Suprapubic skin (tissue), 4 donors: Measurements from ENCODE around the gene RNF34. TPM values are rescaled to one million over a fixed set of nuclear protein-coding genes. Genes with fewer than 3 reads are reported as not detected.

Source experiments
- DNase-seq, 2 donors: peaks; one replicate each; pipeline ENCODE4 v3.0.0-alpha.2; 2019; ENCODE audit warnings: low spot score in 2 of 2
- H3K27ac ChIP-seq: fragments of 200-600 bp; sonication (generic); one replicate; pipeline ENCODE4 v1.5.1; 2019
- H3K27me3 ChIP-seq: fragments of 200-600 bp; sonication (generic); one replicate; pipeline ENCODE4 v1.5.1; 2019
- H3K36me3 ChIP-seq: fragments of 200-600 bp; sonication (generic); one replicate; pipeline ENCODE4 v1.5.1; 2019
- H3K4me1 ChIP-seq: fragments of 200-600 bp; sonication (generic); one replicate; pipeline ENCODE4 v1.5.1; 2019
- H3K4me3 ChIP-seq: fragments of 200-600 bp; sonication (generic); one replicate; pipeline ENCODE4 v1.5.1; 2019; ENCODE audit warnings: mild to moderate bottlenecking
- H3K9me3 ChIP-seq: fragments of 200-600 bp; sonication (generic); one replicate; pipeline ENCODE4 v1.5.1; 2019
- EP300 ChIP-seq: sonication (generic); formaldehyde crosslinking; IDR thresholded peaks from one replicate; pipeline ENCODE4 v1.6.1; 2017; ENCODE audit warnings: antibody characterized with exemption
- POLR2A ChIP-seq, 2 donors: fragments of 450-650 bp; IDR thresholded peaks; one replicate each; pipeline ENCODE4 v1.6.1; 2017; ENCODE audit warnings: antibody characterized with exemption in 2 of 2, mild to moderate bottlenecking in 2 of 2, moderate library complexity in 2 of 2
- POLR2AphosphoS5 ChIP-seq, 3 donors: sonication (generic); formaldehyde crosslinking; IDR thresholded peaks; one replicate each; pipeline ENCODE4 v1.6.1; 2017; ENCODE audit warnings: antibody characterized with exemption in 3 of 3
- WGBS: methylation state at CpG from one replicate; pipeline ENCODE4 v1.1.5; 2018; 5-methylcytosine and 5-hydroxymethylcytosine counted together
- total RNA-seq, 4 donors: library from RNA; depleted of rRNA; stranded (reverse); fragments of >200 nt; gene quantifications; one replicate each; pipeline ENCODE4 v1.1.0, GENCODE V29; 2016
- TF ChIP-seq, protein P1 (sequence below), 2 donors: fragments of 200-600 bp in 1 of 2; fragments of 450-650 bp in 1 of 2; sonication (generic) in 1 of 2; IDR thresholded peaks; one replicate each; pipeline ENCODE4 v1.5.1; 2016 to 2019; ENCODE audit warnings: antibody characterized with exemption in 2 of 2, mild to moderate bottlenecking in 1 of 2, moderate library complexity in 1 of 2

RNF34 gene
- total RNA-seq, 4 donors from 2014 or later = 14.6 to 40.3 (median 30.4) TPM

DNA sequence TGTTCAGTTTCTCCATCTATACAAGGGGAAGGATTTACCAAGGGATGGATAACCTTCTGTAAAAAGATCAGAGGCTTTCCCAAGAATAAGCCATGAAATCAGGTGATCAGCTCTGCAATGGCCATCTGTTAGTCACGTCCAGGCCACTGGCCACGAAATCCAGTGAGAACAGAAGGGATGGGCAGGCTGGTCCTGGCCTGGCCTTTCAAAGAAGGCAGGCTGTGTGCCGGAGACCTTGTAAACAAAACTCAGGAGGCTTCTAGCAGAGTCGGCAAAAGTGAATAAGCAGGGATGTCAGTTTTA is 68.5 kb downstream of the RNF34 start:
- Histone ChIP-seq H3K4me3 (no peak overlapping the region), H3K9me3 (no peaks in the 10 kb centered on the region), H3K27me3 (no peaks in the 10 kb centered on the region), H3K27ac (no peak overlapping the region), H3K4me1 (peaks cover 21% of the 10 kb centered on the region), H3K36me3 (no peaks in the 10 kb centered on the region)
- no peak for DNase-seq
- 63% methylated on average over 4 of the region's 4 CpGs for WGBS
- TF ChIP-seq POLR2A (IDR thresholded peaks at IDR 0.05) = no peak

DNA sequence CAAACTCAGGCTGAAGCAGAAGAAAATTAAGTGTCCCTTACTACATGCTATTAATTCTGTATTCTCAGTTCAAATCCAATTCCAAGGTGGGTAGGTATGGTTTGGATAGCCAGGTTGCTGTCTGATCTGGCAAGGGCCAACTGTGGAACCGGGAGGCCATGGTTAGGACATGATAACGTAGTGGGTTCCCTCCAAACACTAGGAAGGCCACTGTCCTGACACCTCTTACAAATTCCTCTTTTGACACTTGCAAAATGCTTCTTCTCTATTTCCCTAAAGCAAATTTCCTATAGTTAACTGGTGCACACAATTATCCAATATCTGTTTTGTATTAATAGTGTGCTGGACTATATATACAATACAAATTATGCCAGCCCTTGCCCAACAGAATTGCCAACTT is 70.8 kb downstream of the RNF34 start:
- DNase-seq = no peak
- Histone ChIP-seq H3K27ac (no peak overlapping the region), H3K27me3 (no peaks in the 10 kb centered on the region), H3K9me3 (no peaks in the 10 kb centered on the region), H3K4me1 (peaks cover 14% of the 10 kb centered on the region), H3K36me3 (no peaks in the 10 kb centered on the region), H3K4me3 (no peak overlapping the region)
- TF ChIP-seq POLR2A (IDR thresholded peaks at IDR 0.05) = no peak
- TF ChIP-seq EP300 = no peak
- TF ChIP-seq POLR2AphosphoS5 (IDR thresholded peaks at IDR 0.05) = no peak
- TF ChIP-seq, protein P1, sequence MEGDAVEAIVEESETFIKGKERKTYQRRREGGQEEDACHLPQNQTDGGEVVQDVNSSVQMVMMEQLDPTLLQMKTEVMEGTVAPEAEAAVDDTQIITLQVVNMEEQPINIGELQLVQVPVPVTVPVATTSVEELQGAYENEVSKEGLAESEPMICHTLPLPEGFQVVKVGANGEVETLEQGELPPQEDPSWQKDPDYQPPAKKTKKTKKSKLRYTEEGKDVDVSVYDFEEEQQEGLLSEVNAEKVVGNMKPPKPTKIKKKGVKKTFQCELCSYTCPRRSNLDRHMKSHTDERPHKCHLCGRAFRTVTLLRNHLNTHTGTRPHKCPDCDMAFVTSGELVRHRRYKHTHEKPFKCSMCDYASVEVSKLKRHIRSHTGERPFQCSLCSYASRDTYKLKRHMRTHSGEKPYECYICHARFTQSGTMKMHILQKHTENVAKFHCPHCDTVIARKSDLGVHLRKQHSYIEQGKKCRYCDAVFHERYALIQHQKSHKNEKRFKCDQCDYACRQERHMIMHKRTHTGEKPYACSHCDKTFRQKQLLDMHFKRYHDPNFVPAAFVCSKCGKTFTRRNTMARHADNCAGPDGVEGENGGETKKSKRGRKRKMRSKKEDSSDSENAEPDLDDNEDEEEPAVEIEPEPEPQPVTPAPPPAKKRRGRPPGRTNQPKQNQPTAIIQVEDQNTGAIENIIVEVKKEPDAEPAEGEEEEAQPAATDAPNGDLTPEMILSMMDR (IDR thresholded peaks at IDR 0.05) = no peak
- WGBS = 77% methylated on average over 2 of the region's 2 CpGs

DNA sequence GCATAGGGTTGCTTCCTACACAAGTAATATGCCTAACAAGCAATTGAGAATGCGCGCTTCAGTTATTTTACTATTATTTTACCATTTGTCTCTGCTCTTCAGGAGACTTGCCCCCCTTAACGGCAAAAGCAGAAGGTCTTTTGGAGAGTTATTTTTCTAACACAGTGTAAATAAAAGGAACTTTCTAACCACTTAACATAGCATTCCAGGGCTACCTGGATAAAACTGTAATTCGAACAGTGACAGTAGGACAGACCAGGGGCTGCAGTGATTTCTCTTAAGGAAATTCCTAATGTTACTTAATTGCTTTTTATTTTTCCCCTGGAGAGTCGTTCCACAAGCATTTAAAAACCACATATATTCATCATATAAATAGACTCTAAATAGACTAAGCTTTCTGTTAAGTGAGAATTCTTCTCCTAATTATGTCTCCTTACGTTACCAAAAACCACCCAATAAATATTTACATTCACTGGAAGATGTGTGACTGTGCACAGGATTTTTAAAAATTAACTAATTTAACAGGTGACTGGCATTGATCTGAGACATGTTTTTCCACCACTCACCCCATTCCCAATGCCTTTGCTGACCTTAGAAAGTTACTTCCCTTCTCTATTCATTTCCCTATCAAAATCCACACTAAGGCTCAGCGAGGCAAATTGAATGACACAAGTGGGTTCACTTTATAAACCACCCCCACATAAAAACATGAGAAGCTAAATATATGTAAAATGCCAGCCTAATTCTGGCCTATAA is 72.4 kb downstream of the RNF34 start:
- no peak overlapping the region for H3K27ac ChIP-seq
- WGBS = 86% methylated on average over 7 of the region's 7 CpGs
- TF ChIP-seq POLR2AphosphoS5 (IDR thresholded peaks at IDR 0.05) (no peak), POLR2A (IDR thresholded peaks at IDR 0.05) (no peak), EP300 (no peak)
- TF ChIP-seq, protein P1 (IDR thresholded peaks at IDR 0.05) = no peak

More for the DNA sequence above, 72.4 kb downstream of the RNF34 start:
- Histone ChIP-seq H3K27me3 (no peaks in the 10 kb centered on the region), H3K4me1 (peaks cover 8% of the 10 kb centered on the region), H3K9me3 (no peaks in the 10 kb centered on the region), H3K36me3 (no peaks in the 10 kb centered on the region), H3K4me3 (no peak overlapping the region)
- DNase-seq = no peak

Other genes with a start within 250 kb of the RNF34 start
- gene P2RX4, start 190.0 kb upstream of the RNF34 start, total RNA-seq = 10 to 100 TPM in 3 of 4 donors, 1 to 10 TPM in 1; 7.9 to 22.4 (median 15.4) TPM
- 10 to 100 TPM; 18.4 to 25.8 (median 25.0) TPM for gene CAMKK2, start 103.4 kb upstream of the RNF34 start, total RNA-seq
- gene ANAPC5, start 47.7 kb upstream of the RNF34 start, total RNA-seq = 100 to 1,000 TPM in 3 of 4 donors, 10 to 100 TPM in 1; 94.3 to 227 (median 120) TPM
- 10 to 100 TPM; 47.8 to 53.7 (median 50.4) TPM for gene KDM2B, start 180.9 kb downstream of the RNF34 start, total RNA-seq
- 10 to 100 TPM; 56.5 to 81.4 (median 71.4) TPM for gene ORAI1, start 226.4 kb downstream of the RNF34 start, total RNA-seq